IMR-90 (cell line): Measurements from ENCODE around the gene ADM2. TPM values are rescaled to one million over a fixed set of nuclear protein-coding genes. Genes with fewer than 3 reads are reported as not detected.

ENCODE experiments used
- ATAC-seq: fragments of 200-7000 bp; cut with Tn5 transposase; 2 replicates; pipeline ENCODE4 v1.9.1; 2020; ENCODE audit warnings: low read depth, mild to moderate bottlenecking, moderate library complexity
- BruUV-seq: library from RNA; stranded (reverse); fragments of 400-500 nt; replicated peaks from 2 replicates; lab custom pipeline; 2021; lab: Mats Ljungman, UMichigan
- CTCF ChIA-PET: fragments of 300-600 bp; formaldehyde crosslinking; extraction: SDS; loops from one replicate; lab custom pipeline; 2021; ENCODE audit warnings: antibody characterized with exemption; lab: Yijun Ruan, JAX
- POLR2A ChIA-PET: fragments of 300-600 bp; sonication (Branson Sonifier 250); formaldehyde crosslinking; loops from one replicate; lab custom pipeline; 2022; ENCODE audit warnings: antibody characterized with exemption; ENCODE audit not compliant: unreplicated experiment; lab: Charles Lee
- DNase-seq: peaks from one replicate; pipeline ENCODE4 v3.0.0; 2013
- H2AFZ ChIP-seq: replicated peaks from 2 replicates; pipeline ENCODE3; 2013; ENCODE audit warnings: low read length, mild to moderate bottlenecking; ENCODE audit not compliant: poor library complexity
- H2AK5ac ChIP-seq: 2 replicates; pipeline ENCODE4 v1.6.1; 2013; ENCODE audit warnings: low read depth, low read length, inconsistent platforms
- H2AK9ac ChIP-seq: replicated peaks from 2 replicates; pipeline ENCODE3; 2013; ENCODE audit warnings: mild to moderate bottlenecking, low read depth, low read length, moderate library complexity; ENCODE audit not compliant: poor library complexity
- H2BK120ac ChIP-seq: 2 replicates; pipeline ENCODE4 v1.6.1; 2013; ENCODE audit warnings: low read depth, low read length, inconsistent platforms
- H2BK15ac ChIP-seq: 3 replicates; pipeline ENCODE4 v1.6.1; 2013; ENCODE audit warnings: low read depth, low read length, inconsistent platforms
- H2BK20ac ChIP-seq: 2 replicates; pipeline ENCODE4 v1.6.1; 2013; ENCODE audit warnings: low read depth, mild to moderate bottlenecking, inconsistent platforms, low read length, moderate library complexity
- H2BK5ac ChIP-seq: 2 replicates; pipeline ENCODE4 v1.6.1; 2013; ENCODE audit warnings: mild to moderate bottlenecking, low read depth, low read length, inconsistent platforms; ENCODE audit not compliant: poor library complexity, severe bottlenecking
- H3K14ac ChIP-seq: replicated peaks from 2 replicates; pipeline ENCODE4 v1.6.1; 2013; ENCODE audit warnings: low read depth, low read length, inconsistent platforms
- H3K18ac ChIP-seq: 2 replicates; pipeline ENCODE4 v1.6.1; 2013; ENCODE audit warnings: low read depth, low read length, control low read depth
- H3K23ac ChIP-seq: 2 replicates; pipeline ENCODE4 v1.6.1; 2013; ENCODE audit warnings: low read depth, low read length, inconsistent platforms
- H3K27ac ChIP-seq: 2 replicates; pipeline ENCODE4 v1.5.1; 2013; ENCODE audit warnings: mild to moderate bottlenecking, control low read depth, low read length; ENCODE audit not compliant: insufficient read depth
- H3K27me3 ChIP-seq: 2 replicates; pipeline ENCODE4 v1.6.1; 2013; ENCODE audit warnings: low read length; ENCODE audit not compliant: control insufficient read depth, insufficient read depth
- H3K36me3 ChIP-seq: 2 replicates; pipeline ENCODE4 v1.6.1; 2013; ENCODE audit warnings: low read length, mixed read lengths; ENCODE audit not compliant: control insufficient read depth, insufficient read depth
- H3K4ac ChIP-seq: 2 replicates; pipeline ENCODE4 v1.6.1; 2013; ENCODE audit warnings: low read depth, low read length, inconsistent platforms
- H3K4me1 ChIP-seq: 2 replicates; pipeline ENCODE4 v1.6.1; 2013; ENCODE audit warnings: low read length, mixed read lengths; ENCODE audit not compliant: control insufficient read depth, insufficient read depth
- H3K4me2 ChIP-seq: 2 replicates; pipeline ENCODE4 v1.6.1; 2013; ENCODE audit warnings: low read depth, mild to moderate bottlenecking, control low read depth, low read length, moderate library complexity
- H3K4me3 ChIP-seq: 2 replicates; pipeline ENCODE4 v1.5.1; 2013; ENCODE audit warnings: low read depth, mild to moderate bottlenecking, control low read depth, low read length, moderate library complexity; ENCODE audit not compliant: insufficient read depth
- H3K56ac ChIP-seq: 2 replicates; pipeline ENCODE4 v1.6.1; 2013; ENCODE audit warnings: low read length, inconsistent platforms; ENCODE audit not compliant: insufficient read depth; ENCODE audit errors: extremely low read depth
- H3K79me1 ChIP-seq, 2 experiments: 2 replicates each; pipeline ENCODE4 v1.6.1; 2013; ENCODE audit warnings: low read length in 2 of 2, inconsistent platforms in 1 of 2, low read depth in 1 of 2
- H3K9ac ChIP-seq: 2 replicates; pipeline ENCODE4 v1.6.1; 2013; ENCODE audit warnings: low read depth, low read length, control low read depth
- H3K9me1 ChIP-seq: 2 replicates; pipeline ENCODE4 v1.6.1; 2013; ENCODE audit warnings: low read length, inconsistent platforms; ENCODE audit not compliant: insufficient read depth
- H3K9me3 ChIP-seq: 2 replicates; pipeline ENCODE4 v1.6.1; 2013; ENCODE audit warnings: low read length; ENCODE audit not compliant: control insufficient read depth, insufficient read depth
- H4K20me1 ChIP-seq: 2 replicates; pipeline ENCODE4 v1.6.1; 2013; ENCODE audit warnings: low read length, inconsistent platforms; ENCODE audit not compliant: insufficient read depth
- H4K5ac ChIP-seq: 2 replicates; pipeline ENCODE4 v1.6.1; 2013; ENCODE audit warnings: mild to moderate bottlenecking, low read depth, low read length, control low read depth
- H4K8ac ChIP-seq, 2 experiments: 2 replicates each; pipeline ENCODE4 v1.6.1; 2013; ENCODE audit warnings: low read depth in 2 of 2, low read length in 2 of 2, control low read depth in 1 of 2, inconsistent platforms in 1 of 2
- H4K91ac ChIP-seq: 2 replicates; pipeline ENCODE4 v1.6.1; 2013; ENCODE audit warnings: low read depth, low read length, inconsistent platforms; ENCODE audit not compliant: insufficient read depth
- CEBPB ChIP-seq: IDR thresholded peaks from 2 replicates; pipeline ENCODE4 v1.6.1; 2012; ENCODE audit warnings: low read depth, low read length, improper control_type of control experiment
- FOS ChIP-seq: fragments of 150-350 bp; IDR thresholded peaks from 2 replicates; pipeline ENCODE4 v1.6.1; 2016; ENCODE audit warnings: low read depth, low read length
- MAZ ChIP-seq: IDR thresholded peaks from 2 replicates; pipeline ENCODE4 v1.6.1; 2012; ENCODE audit warnings: low read depth, mild to moderate bottlenecking, low read length, improper control_type of control experiment, moderate library complexity, borderline replicate concordance
- MXI1 ChIP-seq: IDR thresholded peaks from 2 replicates; pipeline ENCODE4 v1.6.1; 2012; ENCODE audit warnings: low read depth, mild to moderate bottlenecking, low read length, moderate library complexity, borderline replicate concordance
- POLR2A ChIP-seq: IDR thresholded peaks from 2 replicates; pipeline ENCODE4 v1.6.1; 2012; ENCODE audit warnings: mild to moderate bottlenecking, low read depth, low read length
- WGBS, 2 experiments: methylation state at CpG; one replicate each; pipeline versions ENCODE4 v1.1.5 to v1.1.7; 2013; ENCODE audit warnings: missing lambda C conversion rate in 2 of 2; ENCODE audit not compliant: insufficient read length in 1 of 2; ENCODE audit errors: extremely low coverage in 2 of 2; 5-methylcytosine and 5-hydroxymethylcytosine counted together
- dilution Hi-C: fragments of 300-500 bp; cut with HindIII; formaldehyde crosslinking; loops from one replicate; pipeline ENCODE4 v1.14.3; 2018; ENCODE audit warnings: low sequenced_read_pairs; ENCODE audit not compliant: unreplicated experiment
- in situ Hi-C: fragments of 300-500 bp; cut with MboI; formaldehyde crosslinking; loops from 3 replicates; pipeline ENCODE4 v1.14.3; 2019; ENCODE audit warnings: low sequenced_read_pairs, inconsistent platforms, mixed read lengths
- intact Hi-C: fragments of 100-400 bp; cut with micrococcal nuclease; formaldehyde crosslinking; loops from 2 replicates; pipeline ENCODE4 v1.10.0; 2022
- polyA plus RNA-seq, 3 experiments: library from polyadenylated mRNA; depleted of rRNA; stranded (reverse); fragments of >200 nt; gene quantifications; 2 replicates each; pipeline ENCODE4 v1.2.3, GENCODE V29; 2012; ENCODE audit warnings: low replicate concordance in 1 of 3
- total RNA-seq: library from RNA; depleted of rRNA; stranded (reverse); fragments of >200 nt; gene quantifications from 2 replicates; pipeline ENCODE4 v1.2.3, GENCODE V29; 2012

ADM2 gene
- total and polyA plus RNA-seq, 2 of the 4 experiments (the other 2 are of a cell fraction), result 0.18 to 2.3 TPM

- no TSS peak for BruUV-seq
Observed at GRCh38 chr22:50507991-50508884, 26.9 kb downstream of the ADM2 start, which contains the start of gene NCAPH2. NCAPH2 (plus strand) TSS chr22:50508224; CDS start chr22:50508338, 114 bp downstream.

More at GRCh38 chr22:50507991-50508884, 26.9 kb downstream of the ADM2 start, which contains the start of gene NCAPH2:
- Histone ChIP-seq H3K27me3 (no peaks in the 10 kb centered on the region), H3K14ac (peak within 1 kb of the TSS; percentile 87), H3K4ac (peak within 1 kb of the TSS; percentile 97), H2AK9ac (peak within 1 kb of the TSS; percentile 100), H3K9me3 (no peaks in the 10 kb centered on the region), H2BK20ac (no peak within 1 kb of the TSS), H3K79me1 (peaks cover 19 to 57% of the 10 kb centered on the region in 2 experiments), H2BK120ac (peak within 1 kb of the TSS; percentile 73), H3K4me3 (peak within 1 kb of the TSS; percentile 100), H2AK5ac (peak within 1 kb of the TSS; percentile 97), H3K27ac (peak within 1 kb of the TSS; percentile 95), H2AFZ (peak within 1 kb of the TSS; percentile 99), H4K8ac (peak within 1 kb of the TSS; percentile 90 to 96), H3K36me3 (peaks cover 16% of the 10 kb centered on the region), H4K20me1 (no peaks in the 10 kb centered on the region; the same call in 1 of the 2 replicates), H3K56ac (peak within 1 kb of the TSS; percentile 81), H2BK15ac (peak within 1 kb of the TSS; percentile 0; the same call in 1 of the 3 replicates), H4K5ac (peak within 1 kb of the TSS; percentile 98), H2BK5ac (peak within 1 kb of the TSS; percentile 92), H3K23ac (peak within 1 kb of the TSS; percentile 72), H4K91ac (peak within 1 kb of the TSS; percentile 86), H3K4me2 (peak within 1 kb of the TSS; percentile 95), H3K9me1 (peaks cover 4% of the 10 kb centered on the region; the same call in 1 of the 2 replicates), H3K4me1 (peaks cover 4% of the 10 kb centered on the region), H3K18ac (peak within 1 kb of the TSS; percentile 81; the same call in 1 of the 2 replicates), H3K9ac (peak within 1 kb of the TSS; percentile 98)
- CTCF ChIA-PET, result interaction anchor here (0.6 to 1.7 kb wide), 5 partner anchors 10 to 55 kb away, joined by 3 to 6 read pairs (median 3); partner anchors contain the start of gene SCO2
- peak; percentile 81 for ATAC-seq
- TF ChIP-seq FOS (no peak), MXI1 (peak; percentile 57; the same call in 1 of the 2 replicates), MAZ (peak; percentile 92), POLR2A (peak; percentile 57), CEBPB (peak; percentile 46; the same call in 1 of the 2 replicates)
- dilution Hi-C loops (no loop called here), in situ Hi-C loops (no loop called here), intact Hi-C loops (no loop called here)
- POLR2A ChIA-PET, result interaction anchor here (0.6 to 0.9 kb wide), 3 partner anchors 15 to 86 kb away, joined by 3 to 4 read pairs (median 3); partner anchors contain the start of gene SCO2
- 1% methylated on average over 15 of the region's 76 CpGs; no CpG with 5 or more reads in 1 of the 2 experiments for WGBS, 2 experiments
- DNase-seq, result peak; percentile 95
